HG03064 (cell line): ENCODE data around the gene ELOVL6.

Source experiments
- ATAC-seq: cut with Tn5 transposase; IDR thresholded peaks from one replicate; pipeline ENCODE4 v1.9.1; 2021; ENCODE audit warnings: low read depth; ENCODE audit not compliant: unreplicated experiment

The ELOVL6 gene

GRCh38 chr4:110130576-110131358 is 67.6 kb downstream of the ELOVL6 start:
- no peak for ATAC-seq

- ATAC-seq = no peak
Observed at GRCh38 chr4:110129544-110129943, 68.9 kb downstream of the ELOVL6 start.

- ATAC-seq = no peak
Observed at GRCh38 chr4:110128472-110128919, 69.9 kb downstream of the ELOVL6 start.

- no peak for ATAC-seq
Observed at GRCh38 chr4:110128029-110128428, 70.4 kb downstream of the ELOVL6 start.

- no peak for ATAC-seq
Observed at GRCh38 chr4:110124711-110125110, 73.7 kb downstream of the ELOVL6 start.

GRCh38 chr4:110122201-110122600 is 76.2 kb downstream of the ELOVL6 start:
- ATAC-seq = no peak

- no peak for ATAC-seq
Observed at GRCh38 chr4:110120506-110120905, 77.9 kb downstream of the ELOVL6 start.

- ATAC-seq = no peak
Observed at GRCh38 chr4:110119880-110120279, 78.5 kb downstream of the ELOVL6 start.

GRCh38 chr4:110119337-110119736 is 79.1 kb downstream of the ELOVL6 start:
- no peak for ATAC-seq

GRCh38 chr4:110112056-110112455 is 86.4 kb downstream of the ELOVL6 start:
- no peak for ATAC-seq

- ATAC-seq = no peak
Observed at GRCh38 chr4:110109455-110109854, 89.0 kb downstream of the ELOVL6 start.

- ATAC-seq = no peak
Observed at GRCh38 chr4:110108960-110109359, 89.5 kb downstream of the ELOVL6 start.

GRCh38 chr4:110108422-110108821 is 90.0 kb downstream of the ELOVL6 start:
- peak; percentile 96 for ATAC-seq

- no peak for ATAC-seq
Observed at GRCh38 chr4:110107866-110108265, 90.5 kb downstream of the ELOVL6 start.

- ATAC-seq = peak; percentile 53
Observed at GRCh38 chr4:110106931-110107296, 91.5 kb downstream of the ELOVL6 start.

- ATAC-seq = no peak
Observed at GRCh38 chr4:110104661-110105060, 93.8 kb downstream of the ELOVL6 start.

- no peak for ATAC-seq
Observed at GRCh38 chr4:110099638-110100037, 98.8 kb downstream of the ELOVL6 start.

- ATAC-seq = no peak
Observed at GRCh38 chr4:110096405-110096804, 102.0 kb downstream of the ELOVL6 start.

GRCh38 chr4:110092646-110093045 is 105.8 kb downstream of the ELOVL6 start:
- no peak for ATAC-seq

GRCh38 chr4:110091434-110092140 is 106.8 kb downstream of the ELOVL6 start:
- ATAC-seq = no peak

- no peak for ATAC-seq
Observed at GRCh38 chr4:110088670-110089069, 109.7 kb downstream of the ELOVL6 start.
